Activated T-cell treated with anti-CD3 and anti-CD28 coated beads, Interleukin-2, amount 50 U/mL, for 48 hours (primary cell): ENCODE measurements around the gene OSBPL1A.
A peak's percentile ranks its signal among the peaks of the same experiment; 100 is the strongest.
"Not testable (repeated sequence)": the region's sequence is repeated elsewhere in the genome, so short reads cannot be mapped to it uniquely, and the experiment has no call there.

Source experiments
- DNase-seq, 2 experiments: peaks; one replicate each; pipeline ENCODE4 v3.0.0-alpha.2; 2020

Gene OSBPL1A

GRCh38 chr18:24177499-24178133 lies 220.0 kb downstream of the OSBPL1A start:
- DNase-seq = no peak

DNA sequence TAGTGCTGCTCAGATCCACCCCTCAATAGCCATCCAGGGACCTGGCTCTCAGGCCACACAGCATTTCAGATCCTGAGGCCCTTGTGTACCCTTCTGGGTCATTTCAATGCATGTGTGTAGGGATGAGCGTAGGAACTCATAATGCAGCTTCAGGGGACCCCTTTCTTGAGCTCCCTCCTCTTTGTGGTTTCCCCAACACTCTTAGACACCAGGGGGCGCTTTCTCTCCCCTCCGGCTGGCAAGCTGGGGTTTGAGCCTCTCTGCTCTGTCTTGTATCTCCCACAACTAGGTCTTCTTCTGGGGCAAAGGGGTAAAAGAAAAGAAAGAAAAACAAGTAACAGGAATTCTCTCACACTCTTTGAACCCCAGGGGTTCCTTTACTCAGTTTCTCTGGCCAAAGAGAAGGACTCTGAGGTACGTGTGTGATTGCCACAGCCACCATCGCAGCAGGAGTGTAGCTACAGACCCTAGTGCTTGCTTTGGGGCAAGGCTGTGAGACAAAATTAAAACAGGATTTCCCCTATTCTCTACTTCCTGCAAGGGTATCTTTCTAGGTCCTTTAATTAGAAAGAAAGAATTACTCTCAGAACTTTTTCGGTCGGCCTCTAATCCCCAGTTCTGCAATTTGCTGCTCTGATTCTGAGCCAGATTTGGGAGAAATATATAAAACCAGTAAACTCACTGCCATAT lies 220.8 kb downstream of the OSBPL1A start:
- peak; percentile 58 to 64 for DNase-seq

GRCh38 chr18:24173997-24174396 lies 223.6 kb downstream of the OSBPL1A start:
- no peak for DNase-seq

- DNase-seq = peak; percentile 26 to 33
Measured at GRCh38 chr18:24170360-24170759, 227.3 kb downstream of the OSBPL1A start.

DNA sequence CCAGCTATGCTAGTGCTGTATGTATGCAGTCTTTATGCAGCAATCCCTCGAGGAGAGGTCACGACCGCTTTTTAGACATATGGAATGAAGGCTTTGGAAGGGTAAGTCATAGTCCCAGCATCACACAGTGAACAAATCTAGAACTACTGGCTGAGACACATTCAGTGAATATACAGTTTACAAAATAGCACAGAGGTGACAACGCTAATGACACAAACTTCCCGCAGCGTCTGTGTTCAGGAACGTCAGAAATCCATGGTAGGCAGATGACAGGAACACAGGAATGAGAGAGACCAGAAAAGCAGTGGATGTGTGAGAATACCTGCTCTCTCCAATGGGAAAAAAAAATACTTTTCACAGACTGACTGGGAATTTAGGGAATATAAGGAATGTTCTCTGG lies 229.1 kb downstream of the OSBPL1A start:
- no peak for DNase-seq

DNA sequence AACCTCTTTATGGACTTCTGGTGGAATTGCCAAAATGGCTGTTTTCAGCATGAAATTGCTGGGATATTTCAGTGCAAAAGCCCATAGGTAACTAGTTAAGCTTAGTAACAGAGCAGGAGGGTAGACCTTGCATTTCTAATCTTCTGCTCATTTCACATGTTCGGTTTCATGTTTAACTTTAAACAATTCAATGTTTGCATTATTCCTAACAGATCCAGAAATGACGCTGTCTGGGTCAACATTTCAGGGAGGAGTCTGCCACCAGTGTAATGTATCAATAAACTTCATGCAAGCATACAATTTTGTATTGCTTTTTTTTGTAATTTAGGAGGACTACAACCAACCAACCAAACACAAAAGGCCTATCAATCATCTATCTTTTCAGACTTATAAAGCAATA lies 236.3 kb downstream of the OSBPL1A start:
- no peak for DNase-seq

DNA sequence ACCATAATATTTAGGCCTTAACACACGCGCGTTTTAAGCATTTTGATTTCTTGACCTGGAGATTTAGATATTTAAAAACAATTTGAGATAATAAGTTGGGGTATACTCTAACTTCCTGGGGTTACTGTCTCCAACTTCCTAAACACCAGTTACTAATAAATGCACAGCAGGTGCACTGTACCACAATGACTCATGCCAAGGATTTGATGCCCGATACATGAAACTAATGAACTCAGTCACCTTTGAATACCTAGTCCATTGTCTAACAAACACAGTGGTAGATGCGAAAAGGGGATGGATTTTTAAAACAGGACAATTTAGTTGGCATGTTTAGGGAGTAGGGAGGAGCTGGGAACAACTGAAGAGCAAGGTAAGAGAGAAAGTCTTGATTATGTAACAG lies 237.5 kb downstream of the OSBPL1A start:
- DNase-seq = no peak

- no peak for DNase-seq
Measured at GRCh38 chr18:24157855-24158254, 239.8 kb downstream of the OSBPL1A start.

DNA sequence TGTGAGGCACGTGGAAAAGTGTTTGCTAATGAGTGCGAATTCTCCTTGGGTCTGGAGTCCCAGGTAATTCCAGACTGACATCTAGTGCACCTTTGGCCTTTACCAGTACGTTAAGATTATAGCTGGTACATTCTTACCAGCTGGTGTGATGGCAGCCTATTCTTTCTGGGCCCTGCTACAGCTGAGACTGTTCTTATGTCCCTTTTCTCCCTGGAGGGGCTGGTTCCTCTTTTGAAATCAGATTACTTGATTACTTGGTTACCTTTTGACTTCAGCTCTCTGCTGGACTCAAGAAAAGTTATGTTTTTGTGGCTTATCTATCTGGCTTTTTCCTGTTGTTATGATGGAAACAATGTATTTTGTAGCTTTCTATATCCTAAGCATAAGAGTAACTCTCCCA lies 244.2 kb downstream of the OSBPL1A start:
- no peak for DNase-seq

- not testable (repeated sequence) for DNase-seq
Measured at GRCh38 chr18:24149591-24149990, 248.0 kb downstream of the OSBPL1A start.

GRCh38 chr18:24142376-24142775 lies 255.2 kb downstream of the OSBPL1A start:
- DNase-seq = no peak

GRCh38 chr18:24140697-24141096 lies 256.9 kb downstream of the OSBPL1A start:
- no peak for DNase-seq

DNA sequence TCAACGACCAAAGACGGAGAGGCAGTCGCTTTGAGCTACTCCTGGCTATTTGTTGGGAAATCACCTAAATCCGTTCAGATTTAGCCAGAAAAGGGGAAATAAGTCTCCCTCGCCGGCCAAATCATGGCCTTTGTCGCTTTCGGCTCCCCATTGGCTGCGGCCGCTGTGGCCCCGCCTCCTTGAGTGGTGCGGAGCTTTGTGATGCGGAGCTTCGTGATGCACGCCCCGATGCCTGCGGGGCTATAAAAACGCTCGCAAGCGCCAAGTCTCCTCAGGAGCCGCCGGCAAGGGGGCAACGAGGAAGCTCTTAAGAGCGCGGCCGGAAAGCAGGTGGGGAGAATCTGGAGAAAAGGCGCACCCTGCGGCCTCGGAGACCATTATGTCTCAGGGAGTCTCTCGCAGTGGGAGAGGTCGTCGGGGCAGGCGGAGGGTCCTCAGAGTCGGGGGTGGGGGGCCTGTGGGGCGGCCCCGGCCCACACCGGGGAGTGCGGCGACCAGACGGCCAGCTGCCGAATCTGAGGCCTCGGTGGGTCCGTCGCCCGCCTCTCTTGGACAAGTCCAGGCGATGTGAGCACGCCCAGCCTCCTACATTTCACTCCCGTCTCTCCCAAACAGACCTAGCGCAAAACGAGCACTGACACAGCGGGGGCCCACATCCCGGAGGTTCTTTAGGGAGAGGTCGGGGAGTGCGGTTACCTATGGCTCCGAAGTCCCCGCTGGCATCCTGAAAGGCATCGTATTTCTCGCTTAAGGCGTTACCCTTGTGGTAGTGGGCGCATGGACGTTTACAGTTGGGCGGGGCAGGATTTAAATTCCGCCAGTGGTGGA lies 258.6 kb downstream of the OSBPL1A start, which contains the start of gene CABYR:
CABYR (plus strand) TSS at position 274 of the 828 bp plus-strand sequence. CDS start 4,053 bp downstream, outside the sequence.
- peak; percentile 79 to 83 for DNase-seq

DNA sequence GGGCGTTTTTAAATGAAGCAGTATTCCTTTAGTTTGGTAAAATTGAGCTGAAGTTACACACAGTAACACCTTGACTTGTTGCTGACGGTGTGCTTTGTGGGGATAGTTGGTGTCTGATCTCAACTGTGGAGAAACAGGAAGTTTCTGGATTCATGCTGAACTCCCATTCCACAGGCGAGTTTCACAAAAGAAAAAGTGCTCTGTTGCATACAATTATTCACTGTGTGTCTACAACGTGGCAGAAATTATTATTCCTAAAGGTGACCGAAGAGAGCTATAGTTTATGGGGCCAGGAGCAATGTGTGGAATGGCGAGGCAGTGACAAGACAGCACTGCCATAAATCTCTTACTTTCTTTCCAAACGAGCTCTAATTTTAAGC lies 259.2 kb downstream of the OSBPL1A start:
- no peak for DNase-seq

- no peak for DNase-seq
Measured at GRCh38 chr18:24136967-24137373, 260.7 kb downstream of the OSBPL1A start.

GRCh38 chr18:24130494-24130893 lies 267.1 kb downstream of the OSBPL1A start:
- DNase-seq = no peak

DNA sequence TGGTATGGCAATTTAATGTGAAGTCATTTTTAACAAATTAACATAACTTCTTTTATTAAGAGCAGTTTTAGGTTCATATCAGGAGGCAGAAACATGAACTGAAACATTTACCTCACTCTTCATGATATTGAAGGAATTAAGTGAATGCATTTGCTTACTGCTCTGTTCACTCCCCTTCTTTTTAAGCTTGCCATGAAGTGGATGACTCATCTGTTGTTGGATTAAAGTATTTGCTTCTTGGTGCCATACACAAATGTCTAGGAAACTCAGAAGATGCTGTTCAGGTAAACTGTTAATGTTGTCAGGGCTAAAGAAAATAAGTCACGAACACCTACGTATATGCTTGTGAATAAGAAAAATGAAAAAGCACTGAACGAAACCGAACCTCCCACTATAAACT lies 268.9 kb downstream of the OSBPL1A start:
- DNase-seq = no peak

DNA sequence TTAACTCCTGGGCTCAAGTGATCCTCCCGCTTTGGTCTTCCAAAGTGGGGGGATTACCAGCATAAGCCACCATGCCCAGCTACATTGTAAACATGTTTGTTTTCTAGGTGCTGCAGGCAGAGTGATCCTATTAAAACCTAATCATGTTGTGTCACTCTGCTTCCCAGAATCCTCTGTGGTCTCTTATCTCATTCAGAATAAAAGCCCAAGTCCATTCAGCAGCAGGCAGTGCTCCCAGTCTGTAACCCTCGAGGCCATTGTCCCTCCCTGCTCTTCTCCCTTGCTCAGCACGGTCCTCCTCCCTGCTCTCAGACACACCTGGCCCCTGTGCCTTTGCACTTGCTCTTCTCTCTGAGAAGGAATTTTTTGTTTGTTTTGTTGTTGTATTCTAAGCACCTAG lies 269.9 kb downstream of the OSBPL1A start:
- DNase-seq = no peak

- no peak for DNase-seq
Measured at GRCh38 chr18:24126155-24126961, 271.3 kb downstream of the OSBPL1A start.

DNA sequence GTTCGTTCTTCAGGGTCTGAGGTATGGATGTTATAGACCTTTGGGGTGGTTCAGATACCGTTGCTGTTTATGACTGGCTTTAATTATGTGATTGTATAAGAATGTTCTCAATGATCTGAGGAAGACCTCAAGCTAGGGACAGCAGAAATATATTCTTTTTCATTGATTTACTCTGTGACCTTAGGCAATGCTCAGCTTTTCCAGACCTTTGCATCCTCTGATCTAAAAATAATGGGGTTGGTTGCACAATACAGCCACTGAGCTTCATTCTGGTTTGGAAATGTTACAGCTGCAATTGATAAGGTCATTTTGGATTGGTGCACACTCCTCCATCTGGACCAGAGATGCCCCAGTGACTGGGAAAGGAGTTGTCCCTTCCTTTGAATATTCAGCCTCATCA lies 276.0 kb downstream of the OSBPL1A start:
- no peak for DNase-seq

GRCh38 chr18:24120676-24121075 lies 276.9 kb downstream of the OSBPL1A start:
- no peak for DNase-seq

DNA sequence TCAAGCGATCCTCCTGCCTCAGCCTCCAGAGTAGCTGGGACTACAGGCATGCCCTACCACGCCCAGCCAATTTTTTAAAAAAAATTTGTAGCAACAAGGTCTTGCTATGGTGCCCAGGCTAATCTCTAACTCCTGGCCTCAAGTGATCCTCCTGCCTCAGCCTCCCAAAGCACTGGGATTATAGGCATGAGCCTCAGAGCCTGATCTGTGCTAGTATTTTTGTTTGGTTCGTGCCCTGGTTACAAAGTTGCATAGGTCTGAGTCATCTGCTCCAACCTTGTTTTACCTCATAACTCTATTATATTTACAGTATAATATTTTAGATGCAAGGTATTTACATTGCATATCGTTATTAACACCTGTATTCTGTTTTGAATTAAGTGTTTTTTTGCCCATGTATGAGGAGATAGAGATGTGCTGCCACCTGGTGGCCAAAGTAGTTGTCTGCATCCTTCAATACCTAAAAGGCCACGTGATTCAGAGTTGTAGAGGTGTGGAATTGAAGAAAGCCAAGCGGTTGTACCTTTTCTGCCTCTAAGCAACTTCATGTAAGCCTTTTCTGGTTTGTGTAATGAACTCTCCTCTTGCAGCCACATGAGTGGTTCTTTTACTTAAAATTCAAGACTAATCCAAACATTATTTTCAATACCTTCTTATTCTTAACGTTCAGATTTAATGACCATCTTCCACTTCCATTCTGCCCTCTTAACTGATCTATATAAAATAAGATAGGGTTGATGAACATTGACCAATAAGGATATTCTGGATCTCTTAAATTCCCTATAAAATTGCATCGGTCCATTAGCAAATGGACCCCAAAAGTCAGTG lies 278.7 kb downstream of the OSBPL1A start:
- peak; percentile 83 to 87 for DNase-seq
